ENCODE measurements around the gene TMCC2.
A peak's percentile ranks its signal among the peaks of the same experiment; 100 is the strongest.

Gene TMCC2

GRCh38 chr1:205249651-205250050 lies 21.9 kb downstream of the TMCC2 start:
- Histone ChIP-seq H3K79me2 (ENCODE audit: insufficient read depth, low read depth) (no peaks in the 10 kb centered on the region; the same call in 1 of the 2 replicates), H2AFZ (ENCODE audit: low read depth) (0 out of 2 replicates have a peak overlapping the region, but pooled peaks have one; percentile 16), H3K4me1 (ENCODE audit: low read depth, poor library complexity, severe bottlenecking) (peaks cover 92% of the 10 kb centered on the region), H3K9ac (peak overlapping the region; percentile 16; the same call in 1 of the 2 replicates), H3K36me3 (ENCODE audit: insufficient read depth) (no peaks in the 10 kb centered on the region), H4K20me1 (ENCODE audit: insufficient read depth) (no peaks in the 10 kb centered on the region), H3K27ac (peak overlapping the region; percentile 60; the same call in 1 of the 2 replicates), H3K4me2 (peak overlapping the region; percentile 86), H3K27me3 (ENCODE audit: insufficient read depth, low read depth) (no peaks in the 10 kb centered on the region), H3K4me3 (IDR thresholded peaks at IDR 0.05; ENCODE audit: insufficient read depth, low read depth, low read length) (no peak overlapping the region)
- no peak for TF ChIP-seq CTCF (conservative IDR thresholded peaks at IDR 0.05; ENCODE audit: low read depth, low read length)

GRCh38 chr1:205250699-205251098 lies 23.0 kb downstream of the TMCC2 start:
- Histone ChIP-seq H2AFZ (ENCODE audit: low read depth) (no peak overlapping the region), H3K4me3 (IDR thresholded peaks at IDR 0.05; ENCODE audit: insufficient read depth, low read depth, low read length) (no peak overlapping the region), H3K27ac (no peak overlapping the region), H3K27me3 (ENCODE audit: insufficient read depth, low read depth) (no peaks in the 10 kb centered on the region), H3K79me2 (ENCODE audit: insufficient read depth, low read depth) (no peaks in the 10 kb centered on the region; the same call in 1 of the 2 replicates), H3K9ac (no peak overlapping the region), H3K36me3 (ENCODE audit: insufficient read depth) (no peaks in the 10 kb centered on the region), H3K4me1 (ENCODE audit: low read depth, poor library complexity, severe bottlenecking) (peaks cover 92% of the 10 kb centered on the region), H4K20me1 (ENCODE audit: insufficient read depth) (no peaks in the 10 kb centered on the region), H3K4me2 (peak overlapping the region; percentile 86; the same call in 1 of the 2 replicates)
- no peak for TF ChIP-seq CTCF (conservative IDR thresholded peaks at IDR 0.05; ENCODE audit: low read depth, low read length)

GRCh38 chr1:205251576-205251975 lies 23.8 kb downstream of the TMCC2 start:
- no peak overlapping the region for H3K4me2 ChIP-seq
- no peak overlapping the region for H3K4me3 ChIP-seq (IDR thresholded peaks at IDR 0.05; ENCODE audit: insufficient read depth, low read depth, low read length)
- H3K9ac ChIP-seq, result no peak overlapping the region
- H3K79me2 ChIP-seq (ENCODE audit: insufficient read depth, low read depth), result no peaks in the 10 kb centered on the region; the same call in 1 of the 2 replicates
- H2AFZ ChIP-seq (ENCODE audit: low read depth), result no peak overlapping the region
- H3K27ac ChIP-seq, result no peak overlapping the region
- no peak for TF ChIP-seq CTCF (conservative IDR thresholded peaks at IDR 0.05; ENCODE audit: low read depth, low read length)
- H4K20me1 ChIP-seq (ENCODE audit: insufficient read depth), result no peaks in the 10 kb centered on the region
- no peaks in the 10 kb centered on the region for H3K27me3 ChIP-seq (ENCODE audit: insufficient read depth, low read depth)
- H3K4me1 ChIP-seq (ENCODE audit: low read depth, poor library complexity, severe bottlenecking), result peaks cover 94% of the 10 kb centered on the region
- no peaks in the 10 kb centered on the region for H3K36me3 ChIP-seq (ENCODE audit: insufficient read depth)

DNA sequence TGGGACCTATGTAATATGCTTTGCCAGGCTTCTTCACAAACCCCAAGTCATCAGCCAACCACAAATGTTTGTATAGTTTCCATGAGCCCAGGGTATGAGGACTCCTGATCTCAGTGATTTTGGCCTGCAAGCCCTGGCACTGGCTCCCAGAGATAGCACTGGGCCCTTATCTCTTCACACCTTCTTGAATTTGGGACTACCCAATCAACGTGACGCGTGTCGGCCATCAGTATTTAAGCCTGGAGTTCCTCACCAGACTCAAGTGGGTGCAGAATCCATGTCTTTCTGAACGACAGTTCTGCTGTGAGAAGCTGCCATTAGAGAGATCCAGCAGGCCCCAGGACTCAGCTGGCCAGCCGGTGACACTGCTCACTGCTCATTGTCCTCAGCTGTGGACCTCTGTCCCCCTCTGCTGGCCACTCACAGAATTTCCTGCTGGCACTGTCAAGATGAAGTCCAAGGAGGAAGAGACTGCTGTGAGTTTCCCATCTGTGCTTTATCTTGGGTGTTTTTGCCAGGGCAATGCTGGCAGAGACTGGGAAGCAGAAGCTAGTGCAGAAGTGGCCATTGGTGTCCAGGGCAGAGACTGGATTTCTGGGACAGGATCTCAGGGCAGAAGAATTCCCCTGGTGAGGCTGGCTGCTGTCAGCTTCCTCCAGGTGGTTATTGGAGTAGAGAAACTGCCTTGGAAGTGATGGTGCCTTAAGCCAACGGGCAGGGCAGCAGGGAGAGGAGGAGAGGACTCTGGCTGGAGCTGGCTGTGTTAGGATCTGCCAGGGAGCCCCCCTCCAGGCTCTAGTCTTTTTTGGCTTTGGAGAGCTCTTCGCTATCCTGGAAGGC lies 28.4 kb downstream of the TMCC2 start:
- no peaks in the 10 kb centered on the region; the same call in 1 of the 2 replicates for H3K79me2 ChIP-seq (ENCODE audit: insufficient read depth, low read depth)
- no peaks in the 10 kb centered on the region for H3K27me3 ChIP-seq (ENCODE audit: insufficient read depth, low read depth)
- peak; percentile 99 for TF ChIP-seq CTCF (conservative IDR thresholded peaks at IDR 0.05; ENCODE audit: low read depth, low read length)
- peaks cover 94% of the 10 kb centered on the region for H3K4me1 ChIP-seq (ENCODE audit: low read depth, poor library complexity, severe bottlenecking)
- H3K4me2 ChIP-seq, result peak overlapping the region; percentile 62
- H2AFZ ChIP-seq (ENCODE audit: low read depth), result no peak overlapping the region
- H3K27ac ChIP-seq, result no peak overlapping the region
- H3K36me3 ChIP-seq (ENCODE audit: insufficient read depth), result no peaks in the 10 kb centered on the region
- no peak overlapping the region for H3K4me3 ChIP-seq (IDR thresholded peaks at IDR 0.05; ENCODE audit: insufficient read depth, low read depth, low read length)
- H4K20me1 ChIP-seq (ENCODE audit: insufficient read depth), result no peaks in the 10 kb centered on the region
- H3K9ac ChIP-seq, result no peak overlapping the region
